Pancreas (tissue), 10 donors: Measurements from ENCODE around the gene PFKP. TPM values are rescaled to one million over a fixed set of nuclear protein-coding genes. Genes with fewer than 3 reads are reported as not detected.

Experiments used
- ATAC-seq, 4 donors: fragments of 200-7000 bp; cut with Tn5 transposase; one replicate each; pipeline versions ENCODE4 v1.8.0 to v1.9.1; 2020; ENCODE audit warnings: mild to moderate bottlenecking in 4 of 4, moderate library complexity in 4 of 4
- DNase-seq, 6 donors: peaks; one replicate each; pipeline ENCODE4 v3.0.0-alpha.2; 2020
- FAIRE-seq: peaks from 2 replicates; lab custom pipeline; 2012; peaks lifted over from hg19 to GRCh38; lab: Jason Lieb, UNC
- H3K27ac ChIP-seq, 4 donors: fragments of 200-600 bp; sonication (generic); 1 replicate in 3 of 4; 2 replicates in 1 of 4; pipeline versions ENCODE4 v1.5.0 to v1.8.0; 2020
- H3K27me3 ChIP-seq, 4 donors: fragments of 200-600 bp; one replicate each; pipeline ENCODE4 v1.8.0; 2021
- H3K36me3 ChIP-seq, 3 donors: fragments of 200-600 bp; sonication (generic) in 1 of 3; one replicate each; pipeline versions ENCODE4 v1.5.0 to v1.8.0; 2020 to 2021
- H3K4me1 ChIP-seq, 3 donors: fragments of 200-600 bp; one replicate each; pipeline ENCODE4 v1.8.0; 2021
- H3K4me3 ChIP-seq, 4 donors: fragments of 200-600 bp; sonication (generic) in 2 of 4; one replicate each; pipeline versions ENCODE4 v1.5.0 to v1.8.0; 2020 to 2021
- H3K9me3 ChIP-seq, 4 donors: fragments of 200-600 bp; one replicate each; pipeline ENCODE4 v1.8.0; 2021
- CTCF ChIP-seq, 4 donors: fragments of 200-600 bp; sonication (generic) in 3 of 4; IDR thresholded peaks; one replicate each; pipeline versions ENCODE4 v1.5.0 to v1.8.0; 2021; ENCODE audit warnings: antibody characterized with exemption in 4 of 4
- WGBS, 2 donors: extraction: QIAGEN DNeasy Blood & Tissue Kit; methylation state at CpG; one replicate each; pipeline ENCODE4 v1.1.7; 2013; 5-methylcytosine and 5-hydroxymethylcytosine counted together
- intact Hi-C, 3 donors: fragments of 100-400 bp; cut with DNase I; formaldehyde crosslinking; loops; one replicate each; pipeline versions ENCODE4 v1.11.1 to v1.14.2; 2022
- polyA plus RNA-seq, 2 donors: library from polyadenylated mRNA; stranded (reverse); fragments of 200-250 nt; gene quantifications; one replicate each; pipeline ENCODE4 v1.2.3, GENCODE V29; 2013
- total RNA-seq, 6 donors: library from RNA; stranded (reverse); fragmentation: NEBNext Ultra II Directional in 4 of 6; extraction: Animal tissue kit (Norgen Biotek cat#: 25700) in 4 of 6; gene quantifications; one replicate each; pipeline versions ENCODE4 v1.2.1 to v1.2.4, GENCODE V29; 2021 to 2023
- donor health status: healthy with polysubstance abuse.
- donor health status: DM: no; HTN: no; CAD: no; lungs with moderate emphysema.
- donor health status: DM: no; HTN: no; CAD: no.
- donor health status: control.
- donor health status: control.
- donor health status: Bipolar disorder and iron deficiency.
- donor health status: DM: yes; HTN: yes; CAD: no.
- donor health status: DM: no; HTN: no; CAD: no.
- donor health status: DM: no; HTN: no; CAD: no.
- donor health status: DM: yes; HTN: yes; CAD: no.

The PFKP gene
- total and polyA plus RNA-seq, 8 donors, result 6.8 to 32.5 (median 14.1) TPM

GRCh38 chr10:3072641-3073360 lies 5.5 kb downstream of the PFKP start:
- ATAC-seq (no peak), FAIRE-seq (no peak), DNase-seq (no peak)
- Histone ChIP-seq H3K27ac (no peak overlapping the region), H3K27me3 (no peaks in the 10 kb centered on the region), H3K9me3 (no peaks in the 10 kb centered on the region), H3K4me3 (no peak overlapping the region), H3K4me1 (no peaks in the 10 kb centered on the region), H3K36me3 (no peaks in the 10 kb centered on the region)
- WGBS, 2 donors, result 70 to 81% methylated on average over 10 of the region's 10 CpGs
- TF ChIP-seq CTCF (IDR thresholded peaks at IDR 0.05), result no peak
- intact Hi-C loops, result no loop called here

- no peak overlapping the region for H3K27ac ChIP-seq
- no peak for TF ChIP-seq CTCF (IDR thresholded peaks at IDR 0.05)
- ATAC-seq (peak in 3 of 4 donors; percentile 50 to 58 (median 52)), FAIRE-seq (no peak), DNase-seq (no peak)
- no peaks in the 10 kb centered on the region for H3K36me3 ChIP-seq
- H3K27me3 ChIP-seq, result no peaks in the 10 kb centered on the region
- WGBS, 2 donors, result 43 to 50% methylated on average over 7 of the region's 7 CpGs
- no peak overlapping the region for H3K4me3 ChIP-seq
- H3K4me1 ChIP-seq, result no peaks in the 10 kb centered on the region
- intact Hi-C loops, result no loop called here
- no peaks in the 10 kb centered on the region for H3K9me3 ChIP-seq
These were observed 6.9 kb downstream of the PFKP start for GRCh38 chr10:3074145-3074665.

GRCh38 chr10:3074985-3075600 lies 7.7 kb downstream of the PFKP start:
- H3K4me3 ChIP-seq, result no peak overlapping the region
- no peaks in the 10 kb centered on the region for H3K27me3 ChIP-seq
- no peak for FAIRE-seq
- ATAC-seq, result no peak
- no peak for TF ChIP-seq CTCF (IDR thresholded peaks at IDR 0.05)
- DNase-seq, result no peak
- 69 to 74% methylated on average over 10 of the region's 10 CpGs for WGBS, 2 donors
- H3K27ac ChIP-seq, result no peak overlapping the region
- H3K4me1 ChIP-seq, result no peaks in the 10 kb centered on the region
- no peaks in the 10 kb centered on the region for H3K9me3 ChIP-seq
- H3K36me3 ChIP-seq, result no peaks in the 10 kb centered on the region
- intact Hi-C loops, result no loop called here

- WGBS, 2 donors, result 80% methylated on average over 16 of the region's 16 CpGs
- intact Hi-C loops, result no loop called here
- H3K27ac ChIP-seq, result no peak overlapping the region
- H3K4me3 ChIP-seq, result no peak overlapping the region
- DNase-seq, result no peak
- no peak for TF ChIP-seq CTCF (IDR thresholded peaks at IDR 0.05)
- no peaks in the 10 kb centered on the region for H3K9me3 ChIP-seq
- no peak for ATAC-seq
- no peaks in the 10 kb centered on the region for H3K4me1 ChIP-seq
- no peaks in the 10 kb centered on the region for H3K27me3 ChIP-seq
- no peak for FAIRE-seq
- H3K36me3 ChIP-seq, result no peaks in the 10 kb centered on the region
These were observed 8.8 kb downstream of the PFKP start for GRCh38 chr10:3076138-3076537.

GRCh38 chr10:3077509-3077908 lies 10.2 kb downstream of the PFKP start:
- intact Hi-C loops, result no loop called here
- FAIRE-seq (no peak), DNase-seq (no peak), ATAC-seq (no peak)
- Histone ChIP-seq H3K4me1 (no peaks in the 10 kb centered on the region), H3K4me3 (no peak overlapping the region), H3K27me3 (no peaks in the 10 kb centered on the region), H3K9me3 (no peaks in the 10 kb centered on the region), H3K36me3 (no peaks in the 10 kb centered on the region), H3K27ac (no peak overlapping the region)
- no peak for TF ChIP-seq CTCF (IDR thresholded peaks at IDR 0.05)
- 88 to 95% methylated on average over 5 of the region's 5 CpGs for WGBS, 2 donors
